OCI-LY7 (cell line): ENCODE results near the gene C16orf95. TPM values are rescaled to one million over a fixed set of nuclear protein-coding genes. Genes with fewer than 3 reads are reported as not detected.

Experiments used
- BruUV-seq: library from RNA; stranded (reverse); fragments of 400-500 nt; replicated peaks from 2 replicates; lab custom pipeline; 2021; lab: Mats Ljungman, UMichigan
- CTCF ChIA-PET: fragments of 300-600 bp; sonication (Branson Sonifier 250); formaldehyde crosslinking; loops from one replicate; lab custom pipeline; 2022; ENCODE audit warnings: antibody characterized with exemption; ENCODE audit not compliant: unreplicated experiment; lab: Charles Lee
- POLR2A ChIA-PET: fragments of 300-600 bp; sonication (Branson Sonifier 250); formaldehyde crosslinking; loops from one replicate; lab custom pipeline; 2022; ENCODE audit warnings: antibody characterized with exemption; lab: Charles Lee
- DNase-seq: peaks from one replicate; pipeline ENCODE4 v3.0.0-alpha.2; 2015; ENCODE audit warnings: low spot score
- H2AFZ ChIP-seq: fragments of 200-600 bp; sonication (generic), shearing (Covaris generic); 2 replicates; pipeline ENCODE4 v1.6.1; 2014; ENCODE audit warnings: mild to moderate bottlenecking, antibody characterized with exemption, low read length, moderate library complexity
- H3K27ac ChIP-seq: fragments of 200-600 bp; sonication (generic); 2 replicates; pipeline ENCODE4 v1.5.1; 2014; ENCODE audit warnings: mixed run types, low read depth, mild to moderate bottlenecking, moderate library complexity, low read length, inconsistent platforms; ENCODE audit not compliant: poor library complexity, severe bottlenecking
- H3K36me3 ChIP-seq: fragments of 200-600 bp; sonication (generic); 2 replicates; pipeline ENCODE4 v1.6.1; 2014; ENCODE audit warnings: mild to moderate bottlenecking, antibody characterized with exemption, low read length, moderate library complexity, mixed read lengths; ENCODE audit not compliant: insufficient read depth
- H3K4me1 ChIP-seq: fragments of 200-600 bp; sonication (generic); 2 replicates; pipeline ENCODE4 v1.5.1; 2014; ENCODE audit warnings: mild to moderate bottlenecking, low read length; ENCODE audit not compliant: insufficient read depth, poor library complexity, severe bottlenecking
- H3K4me2 ChIP-seq: fragments of 200-600 bp; sonication (generic); 2 replicates; pipeline ENCODE4 v1.6.1; 2014; ENCODE audit warnings: mild to moderate bottlenecking, low read length
- H3K4me3 ChIP-seq: fragments of 200-600 bp; sonication (generic); 2 replicates; pipeline ENCODE4 v1.5.1; 2014; ENCODE audit warnings: mild to moderate bottlenecking, low read depth, low read length; ENCODE audit not compliant: poor library complexity, severe bottlenecking
- H3K79me2 ChIP-seq: fragments of 200-600 bp; sonication (generic); 2 replicates; pipeline ENCODE4 v1.6.1; 2016; ENCODE audit warnings: low read depth, mild to moderate bottlenecking, low read length, moderate library complexity, mixed read lengths; ENCODE audit not compliant: insufficient read depth
- H3K9me2 ChIP-seq: fragments of 200-600 bp; sonication (generic); 2 replicates; pipeline ENCODE4 v1.6.1; 2016; ENCODE audit warnings: mild to moderate bottlenecking, low read length, mixed read lengths; ENCODE audit not compliant: insufficient read depth
- H3K9me3 ChIP-seq: fragments of 200-600 bp; sonication (generic); 2 replicates; pipeline ENCODE4 v1.6.1; 2014; ENCODE audit warnings: mild to moderate bottlenecking, mixed run types, low read length, mixed read lengths
- H4K20me1 ChIP-seq: fragments of 200-600 bp; sonication (generic); 2 replicates; pipeline ENCODE4 v1.6.1; 2014; ENCODE audit warnings: mild to moderate bottlenecking, antibody characterized with exemption, low read length, moderate library complexity, mixed read lengths; ENCODE audit not compliant: insufficient read depth
- CTCF ChIP-seq: fragments of 200-600 bp; sonication (generic); conservative IDR thresholded peaks from 2 replicates; pipeline ENCODE4 v1.5.1; 2014; ENCODE audit warnings: mild to moderate bottlenecking, antibody characterized with exemption, low read length, moderate library complexity, mixed read lengths
- EZH2phosphoT487 ChIP-seq: fragments of 200-600 bp; sonication (generic); IDR thresholded peaks from 2 replicates; pipeline ENCODE4 v1.6.1; 2018; ENCODE audit warnings: low read depth, borderline replicate concordance, mild to moderate bottlenecking, mixed run types, antibody characterized with exemption, low read length, moderate library complexity, mixed read lengths
- intact Hi-C: fragments of 100-400 bp; cut with micrococcal nuclease; formaldehyde crosslinking; loops from one replicate; pipeline ENCODE4 v1.10.0; 2022; ENCODE audit not compliant: unreplicated experiment
- total RNA-seq, 2 experiments: library from RNA; depleted of rRNA in 1 of 2; stranded (reverse); fragments of >200 nt in 1 of 2; shearing (Covaris generic) in 1 of 2; gene quantifications; 2 replicates each; pipeline ENCODE4 v1.2.3, GENCODE V29; 2014 to 2022

The C16orf95 gene
- total RNA-seq, 2 experiments from 2014 or later, result 8.5 to 22.1 TPM

- Histone ChIP-seq H3K4me2 (no peak overlapping the region), H3K4me3 (no peak overlapping the region), H3K36me3 (peaks cover 7% of the 10 kb centered on the region; the same call in 1 of the 2 replicates), H3K27ac (no peak overlapping the region), H3K79me2 (peaks cover 17% of the 10 kb centered on the region), H3K9me3 (no peaks in the 10 kb centered on the region), H3K4me1 (peaks cover 11% of the 10 kb centered on the region), H3K9me2 (no peaks in the 10 kb centered on the region), H2AFZ (no peak overlapping the region), H4K20me1 (no peaks in the 10 kb centered on the region)
- no TSS peak for BruUV-seq
- TF ChIP-seq EZH2phosphoT487 (no peak), CTCF (no peak)
- ChIA-PET POLR2A (no interaction called here), CTCF (no interaction called here)
- intact Hi-C loops, result no loop called here
- no peak for DNase-seq
Measured at GRCh38 chr16:87321336-87322107, 4.3 kb upstream of the C16orf95 start.

- DNase-seq, result no peak
- ChIA-PET POLR2A (no interaction called here), CTCF (no interaction called here)
- intact Hi-C loops, result no loop called here
- H4K20me1 ChIP-seq, result no peaks in the 10 kb centered on the region
- no peak overlapping the region for H2AFZ ChIP-seq
- H3K9me2 ChIP-seq, result no peaks in the 10 kb centered on the region
- no TSS peak for BruUV-seq
- peaks cover 17% of the 10 kb centered on the region for H3K79me2 ChIP-seq
- H3K9me3 ChIP-seq, result no peaks in the 10 kb centered on the region
- H3K4me2 ChIP-seq, result no peak overlapping the region
- peaks cover 18% of the 10 kb centered on the region for H3K4me1 ChIP-seq
- TF ChIP-seq EZH2phosphoT487, result no peak
- TF ChIP-seq CTCF, result no peak
- H3K4me3 ChIP-seq, result no peak overlapping the region
- H3K36me3 ChIP-seq, result peaks cover 7% of the 10 kb centered on the region; the same call in 1 of the 2 replicates
- H3K27ac ChIP-seq, result no peak overlapping the region
Measured at GRCh38 chr16:87320510-87321227, 3.5 kb upstream of the C16orf95 start.
